ENCODE results near the gene ECE2.

Gene ECE2

DNA sequence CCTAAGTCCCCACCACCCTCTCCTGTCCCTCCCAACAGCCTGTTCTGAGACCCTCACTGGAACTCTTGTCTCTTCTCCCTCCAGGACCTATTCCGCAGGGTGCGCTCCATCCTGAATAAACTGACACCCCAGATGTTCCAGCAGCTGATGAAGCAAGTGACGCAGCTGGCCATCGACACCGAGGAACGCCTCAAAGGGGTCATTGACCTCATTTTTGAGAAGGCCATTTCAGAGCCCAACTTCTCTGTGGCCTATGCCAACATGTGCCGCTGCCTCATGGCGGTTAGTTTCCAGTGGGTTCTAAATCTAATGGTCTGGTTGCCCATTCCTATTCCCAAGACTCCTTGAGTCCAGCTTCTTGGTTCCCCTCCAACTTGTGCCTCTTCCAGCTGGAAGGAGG lies 47.9 kb downstream of the ECE2 start:
- Histone ChIP-seq H3K9me2 (ENCODE audit: low read depth, low read length) (no peaks in the 10 kb centered on the region), H3K9me3 (ENCODE audit: low read length) (no peaks in the 10 kb centered on the region), H3K4me3 (ENCODE audit: low read depth, low read length, poor library complexity, severe bottlenecking) (no peak overlapping the region), H3K36me3 (ENCODE audit: insufficient read depth, low read length) (peaks cover 99% of the 10 kb centered on the region), H4K20me1 (ENCODE audit: insufficient read depth, low read length) (no peaks in the 10 kb centered on the region), H3K4me1 (ENCODE audit: insufficient read depth, low read length, severe bottlenecking) (no peaks in the 10 kb centered on the region), H3F3A (ENCODE audit: insufficient read depth, low read length) (no peaks in the 10 kb centered on the region), H3K79me2 (ENCODE audit: insufficient read depth, low read length) (peaks cover 7% of the 10 kb centered on the region), H3K27me3 (ENCODE audit: insufficient read depth, low read length) (no peaks in the 10 kb centered on the region), H2AFZ (ENCODE audit: low read length) (no peak overlapping the region), H3K27ac (ENCODE audit: low read depth, low read length, poor library complexity, severe bottlenecking) (no peak overlapping the region), H3K4me2 (ENCODE audit: low read length) (no peak overlapping the region), H3K9ac (ENCODE audit: low read length) (no peak overlapping the region)
- TF ChIP-seq, protein P1, sequence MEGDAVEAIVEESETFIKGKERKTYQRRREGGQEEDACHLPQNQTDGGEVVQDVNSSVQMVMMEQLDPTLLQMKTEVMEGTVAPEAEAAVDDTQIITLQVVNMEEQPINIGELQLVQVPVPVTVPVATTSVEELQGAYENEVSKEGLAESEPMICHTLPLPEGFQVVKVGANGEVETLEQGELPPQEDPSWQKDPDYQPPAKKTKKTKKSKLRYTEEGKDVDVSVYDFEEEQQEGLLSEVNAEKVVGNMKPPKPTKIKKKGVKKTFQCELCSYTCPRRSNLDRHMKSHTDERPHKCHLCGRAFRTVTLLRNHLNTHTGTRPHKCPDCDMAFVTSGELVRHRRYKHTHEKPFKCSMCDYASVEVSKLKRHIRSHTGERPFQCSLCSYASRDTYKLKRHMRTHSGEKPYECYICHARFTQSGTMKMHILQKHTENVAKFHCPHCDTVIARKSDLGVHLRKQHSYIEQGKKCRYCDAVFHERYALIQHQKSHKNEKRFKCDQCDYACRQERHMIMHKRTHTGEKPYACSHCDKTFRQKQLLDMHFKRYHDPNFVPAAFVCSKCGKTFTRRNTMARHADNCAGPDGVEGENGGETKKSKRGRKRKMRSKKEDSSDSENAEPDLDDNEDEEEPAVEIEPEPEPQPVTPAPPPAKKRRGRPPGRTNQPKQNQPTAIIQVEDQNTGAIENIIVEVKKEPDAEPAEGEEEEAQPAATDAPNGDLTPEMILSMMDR (IDR thresholded peaks at IDR 0.05; ENCODE audit: low read length): no peak
- no peak for TF ChIP-seq EZH2 (IDR thresholded peaks at IDR 0.05; ENCODE audit: borderline replicate concordance, low read length)

DNA sequence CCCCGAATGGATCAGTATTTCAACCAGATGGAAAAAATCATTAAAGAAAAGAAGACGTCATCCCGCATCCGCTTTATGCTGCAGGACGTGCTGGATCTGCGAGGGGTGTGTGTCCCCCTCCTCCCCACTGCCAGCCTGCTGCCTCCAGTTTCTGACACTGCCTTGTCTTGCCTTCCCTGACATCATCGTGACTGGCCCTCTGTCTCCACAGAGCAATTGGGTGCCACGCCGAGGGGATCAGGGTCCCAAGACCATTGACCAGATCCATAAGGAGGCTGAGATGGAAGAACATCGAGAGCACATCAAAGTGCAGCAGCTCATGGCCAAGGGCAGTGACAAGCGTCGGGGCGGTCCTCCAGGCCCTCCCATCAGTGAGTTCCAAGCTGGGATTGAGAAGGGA lies 49.4 kb downstream of the ECE2 start:
- H3F3A ChIP-seq (ENCODE audit: insufficient read depth, low read length): no peaks in the 10 kb centered on the region
- TF ChIP-seq, protein P1 (IDR thresholded peaks at IDR 0.05; ENCODE audit: low read length): no peak
- no peak for TF ChIP-seq EZH2 (IDR thresholded peaks at IDR 0.05; ENCODE audit: borderline replicate concordance, low read length)
- H4K20me1 ChIP-seq (ENCODE audit: insufficient read depth, low read length): no peaks in the 10 kb centered on the region
- no peaks in the 10 kb centered on the region for H3K9me2 ChIP-seq (ENCODE audit: low read depth, low read length)
- no peaks in the 10 kb centered on the region for H3K79me2 ChIP-seq (ENCODE audit: insufficient read depth, low read length)
- no peak overlapping the region for H2AFZ ChIP-seq (ENCODE audit: low read length)
- no peaks in the 10 kb centered on the region for H3K9me3 ChIP-seq (ENCODE audit: low read length)
- H3K4me1 ChIP-seq (ENCODE audit: insufficient read depth, low read length, severe bottlenecking): no peaks in the 10 kb centered on the region
- peaks cover 100% of the 10 kb centered on the region for H3K36me3 ChIP-seq (ENCODE audit: insufficient read depth, low read length)
- H3K27ac ChIP-seq (ENCODE audit: low read depth, low read length, poor library complexity, severe bottlenecking): no peak overlapping the region
- no peaks in the 10 kb centered on the region for H3K27me3 ChIP-seq (ENCODE audit: insufficient read depth, low read length)
- H3K4me2 ChIP-seq (ENCODE audit: low read length): no peak overlapping the region
- no peak overlapping the region for H3K9ac ChIP-seq (ENCODE audit: low read length)
- H3K4me3 ChIP-seq (ENCODE audit: low read depth, low read length, poor library complexity, severe bottlenecking): no peak overlapping the region

DNA sequence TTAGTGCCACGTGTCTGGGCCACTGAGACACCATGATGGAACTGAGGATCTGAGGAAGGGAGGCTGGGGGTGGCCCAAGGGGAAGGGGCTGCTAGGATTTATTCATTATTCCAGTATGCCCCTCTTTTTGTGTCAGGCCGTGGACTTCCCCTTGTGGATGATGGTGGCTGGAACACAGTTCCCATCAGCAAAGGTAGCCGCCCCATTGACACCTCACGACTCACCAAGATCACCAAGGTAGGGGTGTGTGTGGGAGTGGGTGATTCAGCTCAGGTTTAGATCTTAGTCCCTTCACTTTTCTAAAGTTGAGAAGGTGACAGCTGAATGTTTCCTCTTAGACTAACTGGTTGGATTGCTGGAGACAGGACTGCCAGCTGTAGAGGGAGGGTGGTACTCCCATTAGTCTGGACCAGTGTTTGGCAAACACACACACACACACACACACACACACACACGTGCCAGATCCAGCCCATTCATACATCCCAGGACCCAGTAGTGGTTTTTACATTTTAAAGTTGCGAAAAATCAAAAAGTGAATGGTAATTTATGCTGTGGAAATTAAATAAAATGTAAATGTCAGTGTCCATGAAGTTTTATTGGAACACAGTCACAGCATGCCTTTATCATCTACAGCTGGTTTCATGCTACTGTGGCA lies 50.0 kb downstream of the ECE2 start:
- H3K27me3 ChIP-seq (ENCODE audit: insufficient read depth, low read length): no peaks in the 10 kb centered on the region
- no peak overlapping the region for H3K4me2 ChIP-seq (ENCODE audit: low read length)
- no peak overlapping the region for H3K27ac ChIP-seq (ENCODE audit: low read depth, low read length, poor library complexity, severe bottlenecking)
- no peaks in the 10 kb centered on the region for H4K20me1 ChIP-seq (ENCODE audit: insufficient read depth, low read length)
- no peaks in the 10 kb centered on the region for H3K79me2 ChIP-seq (ENCODE audit: insufficient read depth, low read length)
- H3F3A ChIP-seq (ENCODE audit: insufficient read depth, low read length): no peaks in the 10 kb centered on the region
- peaks cover 98% of the 10 kb centered on the region for H3K36me3 ChIP-seq (ENCODE audit: insufficient read depth, low read length)
- H3K9ac ChIP-seq (ENCODE audit: low read length): no peak overlapping the region
- H2AFZ ChIP-seq (ENCODE audit: low read length): no peak overlapping the region
- TF ChIP-seq, protein P1 (IDR thresholded peaks at IDR 0.05; ENCODE audit: low read length): no peak
- TF ChIP-seq EZH2 (IDR thresholded peaks at IDR 0.05; ENCODE audit: borderline replicate concordance, low read length): no peak
- H3K4me1 ChIP-seq (ENCODE audit: insufficient read depth, low read length, severe bottlenecking): no peaks in the 10 kb centered on the region
- no peaks in the 10 kb centered on the region for H3K9me3 ChIP-seq (ENCODE audit: low read length)
- H3K9me2 ChIP-seq (ENCODE audit: low read depth, low read length): no peaks in the 10 kb centered on the region
- no peak overlapping the region for H3K4me3 ChIP-seq (ENCODE audit: low read depth, low read length, poor library complexity, severe bottlenecking)

Data from OCI-LY1 (cell line).